Measurements from ENCODE around the gene CREB3L1.

The CREB3L1 gene

GRCh38 chr11:46347637-46348311 lies 70.3 kb downstream of the CREB3L1 start:
- no peak for DNase-seq

GRCh38 chr11:46348566-46349401 lies 71.3 kb downstream of the CREB3L1 start:
- DNase-seq, result no peak

- DNase-seq, result no peak
Measured at GRCh38 chr11:46350695-46351094, 73.2 kb downstream of the CREB3L1 start.

- DNase-seq, result no peak
Measured at GRCh38 chr11:46351148-46351547, 73.7 kb downstream of the CREB3L1 start.

GRCh38 chr11:46351606-46352005 lies 74.1 kb downstream of the CREB3L1 start:
- no peak for DNase-seq

GRCh38 chr11:46352063-46352841 lies 74.8 kb downstream of the CREB3L1 start:
- DNase-seq, result no peak

GRCh38 chr11:46353698-46354097 lies 76.2 kb downstream of the CREB3L1 start:
- DNase-seq, result no peak

- no peak for DNase-seq
Measured at GRCh38 chr11:46356924-46357482, 79.5 kb downstream of the CREB3L1 start.

- DNase-seq, result no peak
Measured at GRCh38 chr11:46357483-46357936, 80.0 kb downstream of the CREB3L1 start.

GRCh38 chr11:46359953-46360352 lies 82.5 kb downstream of the CREB3L1 start:
- DNase-seq, result no peak

GRCh38 chr11:46360878-46361277 lies 83.4 kb downstream of the CREB3L1 start:
- no peak for DNase-seq

- no peak for DNase-seq
Measured at GRCh38 chr11:46361283-46362155, 84.1 kb downstream of the CREB3L1 start.

- no peak for DNase-seq
Measured at GRCh38 chr11:46362156-46363030, 84.9 kb downstream of the CREB3L1 start.

- DNase-seq, result no peak
Measured at GRCh38 chr11:46363031-46363407, 85.6 kb downstream of the CREB3L1 start.

GRCh38 chr11:46363455-46364005 lies 86.1 kb downstream of the CREB3L1 start:
- DNase-seq, result no peak

- DNase-seq, result no peak
Measured at GRCh38 chr11:46364056-46364455, 86.6 kb downstream of the CREB3L1 start.

GRCh38 chr11:46364791-46365190 lies 87.3 kb downstream of the CREB3L1 start:
- no peak for DNase-seq

GRCh38 chr11:46366260-46366659 lies 88.8 kb downstream of the CREB3L1 start:
- no peak for DNase-seq

GRCh38 chr11:46366661-46367161 lies 89.2 kb downstream of the CREB3L1 start:
- DNase-seq, result no peak

- DNase-seq, result no peak
Measured at GRCh38 chr11:46367244-46367915, 89.9 kb downstream of the CREB3L1 start.

Data from NCI-H2029 treated with DMSO at 0.1 percent for 48 hours (cell line).